A673 (cell line): ENCODE measurements around the gene TMEM108. TPM values are rescaled to one million over a fixed set of nuclear protein-coding genes. Genes with fewer than 3 reads are reported as not detected.

Source experiments
- BruUV-seq: library from RNA; stranded (reverse); fragments of 400-500 nt; replicated peaks from 2 replicates; lab custom pipeline; 2021; lab: Mats Ljungman, UMichigan
- CTCF ChIA-PET: fragments of 300-600 bp; sonication (Branson Sonifier 250); formaldehyde crosslinking; loops from one replicate; lab custom pipeline; 2022; ENCODE audit warnings: antibody characterized with exemption; lab: Charles Lee
- POLR2A ChIA-PET: fragments of 300-600 bp; sonication (Branson Sonifier 250); formaldehyde crosslinking; loops from one replicate; lab custom pipeline; 2022; ENCODE audit warnings: antibody characterized with exemption; ENCODE audit not compliant: low non-redundant PET; lab: Charles Lee
- DNase-seq: peaks from one replicate; pipeline ENCODE4 v3.0.0-alpha.2; 2015; ENCODE audit warnings: low spot score
- H3K27ac ChIP-seq: fragments of 200-600 bp; sonication (generic); 2 replicates; pipeline ENCODE4 v1.5.1; 2016; ENCODE audit warnings: mixed run types, low read depth, mild to moderate bottlenecking, mixed read lengths, antibody characterized with exemption, low read length; ENCODE audit not compliant: poor library complexity, severe bottlenecking
- H3K27me3 ChIP-seq: fragments of 200-600 bp; sonication (generic); replicated peaks from 2 replicates; pipeline ENCODE4 v1.6.1; 2017; ENCODE audit warnings: mixed run types, low read depth, mild to moderate bottlenecking, mixed read lengths, antibody characterized with exemption, low read length; ENCODE audit not compliant: insufficient read depth, poor library complexity
- H3K36me3 ChIP-seq: fragments of 200-600 bp; sonication (generic); 2 replicates; pipeline ENCODE4 v1.6.1; 2016; ENCODE audit warnings: mixed run types, mild to moderate bottlenecking, mixed read lengths, antibody characterized with exemption, low read length; ENCODE audit not compliant: insufficient read depth, poor library complexity, severe bottlenecking
- H3K4me1 ChIP-seq: fragments of 200-600 bp; sonication (generic); 2 replicates; pipeline ENCODE4 v1.6.1; 2017; ENCODE audit warnings: mixed run types, mild to moderate bottlenecking, mixed read lengths, antibody characterized with exemption, low read length; ENCODE audit not compliant: insufficient read depth, poor library complexity, severe bottlenecking
- H3K4me3 ChIP-seq: fragments of 200-600 bp; sonication (generic); 2 replicates; pipeline ENCODE4 v1.5.1; 2016; ENCODE audit warnings: low read depth, mixed run types, mild to moderate bottlenecking, mixed read lengths, low read length; ENCODE audit not compliant: poor library complexity, severe bottlenecking
- H3K9me3 ChIP-seq: fragments of 200-600 bp; sonication (generic); 2 replicates; pipeline ENCODE4 v1.6.1; 2016; ENCODE audit warnings: mixed run types, low read depth, mild to moderate bottlenecking, mixed read lengths, antibody characterized with exemption, low read length; ENCODE audit not compliant: poor library complexity, severe bottlenecking
- CTCF ChIP-seq: fragments of 300-800, 200-600 bp; sonication (generic); conservative IDR thresholded peaks from 2 replicates; pipeline ENCODE4 v1.5.1; 2017; ENCODE audit warnings: low read depth, mild to moderate bottlenecking, antibody characterized with exemption, low read length, moderate library complexity, mixed read lengths
- EZH2 ChIP-seq: fragments of 200-600 bp; sonication (generic); IDR thresholded peaks from 2 replicates; pipeline ENCODE4 v1.6.1; 2017; ENCODE audit warnings: borderline replicate concordance, low read depth, mild to moderate bottlenecking, mixed read lengths, antibody characterized with exemption, low read length; ENCODE audit not compliant: poor library complexity, severe bottlenecking
- intact Hi-C: fragments of 100-400 bp; cut with micrococcal nuclease; formaldehyde crosslinking; loops from one replicate; pipeline ENCODE4 v1.10.0; 2022; ENCODE audit not compliant: unreplicated experiment
- total RNA-seq: library from RNA; stranded (reverse); gene quantifications from 2 replicates; pipeline ENCODE4 v1.2.3, GENCODE V29; 2021

Gene TMEM108
- total RNA-seq, 1 experiment from 2014 or later: 0.30 TPM

- Histone ChIP-seq H3K36me3 (no peaks in the 10 kb centered on the region), H3K4me3 (no peak overlapping the region), H3K27me3 (no peaks in the 10 kb centered on the region), H3K4me1 (no peaks in the 10 kb centered on the region), H3K9me3 (no peaks in the 10 kb centered on the region), H3K27ac (no peak overlapping the region)
- CTCF ChIA-PET: no interaction called here
- no peak for DNase-seq
- no TSS peak for BruUV-seq
- TF ChIP-seq CTCF (no peak), EZH2 (no peak)
- intact Hi-C loops: no loop called here
- POLR2A ChIA-PET: no interaction called here
Observed at GRCh38 chr3:133092681-133093080, 54.5 kb downstream of the TMEM108 start.

GRCh38 chr3:133093366-133093765 lies 55.2 kb downstream of the TMEM108 start:
- ChIA-PET POLR2A (no interaction called here), CTCF (no interaction called here)
- no TSS peak for BruUV-seq
- no peaks in the 10 kb centered on the region for H3K9me3 ChIP-seq
- H3K36me3 ChIP-seq: no peaks in the 10 kb centered on the region
- no peaks in the 10 kb centered on the region for H3K27me3 ChIP-seq
- no peak for DNase-seq
- no peak overlapping the region for H3K27ac ChIP-seq
- intact Hi-C loops: no loop called here
- no peaks in the 10 kb centered on the region for H3K4me1 ChIP-seq
- no peak overlapping the region for H3K4me3 ChIP-seq
- TF ChIP-seq CTCF (no peak), EZH2 (no peak)

- Histone ChIP-seq H3K27me3 (no peaks in the 10 kb centered on the region), H3K36me3 (no peaks in the 10 kb centered on the region), H3K9me3 (no peaks in the 10 kb centered on the region), H3K4me1 (no peaks in the 10 kb centered on the region), H3K27ac (no peak overlapping the region), H3K4me3 (no peak overlapping the region)
- intact Hi-C loops: no loop called here
- TF ChIP-seq EZH2 (no peak), CTCF (no peak)
- ChIA-PET POLR2A (no interaction called here), CTCF (no interaction called here)
- peak; percentile 4 for DNase-seq
- BruUV-seq: no TSS peak
Observed at GRCh38 chr3:133096900-133097613, 58.9 kb downstream of the TMEM108 start.
